Dermis microvascular lymphatic vessel endothelial cell (primary cell): ENCODE data around the gene VASH2. TPM values are rescaled to one million over a fixed set of nuclear protein-coding genes. Genes with fewer than 3 reads are reported as not detected.
"Not testable (repeated sequence)": the region's sequence is repeated elsewhere in the genome, so short reads cannot be mapped to it uniquely, and the experiment has no call there.

Experiments
- DNase-seq, 2 donors: peaks; one replicate each; pipeline versions ENCODE4 v3.0.0 to v3.0.0-alpha.2; 2010; ENCODE audit warnings: low read depth in 2 of 2
- total RNA-seq: library from RNA; depleted of rRNA; stranded (reverse); fragments of >200 nt; gene quantifications from 2 replicates; pipeline ENCODE4 v1.2.1, GENCODE V29; 2014

Gene VASH2
- total RNA-seq, 1 donor from 2014 or later = 0.13 TPM

DNA sequence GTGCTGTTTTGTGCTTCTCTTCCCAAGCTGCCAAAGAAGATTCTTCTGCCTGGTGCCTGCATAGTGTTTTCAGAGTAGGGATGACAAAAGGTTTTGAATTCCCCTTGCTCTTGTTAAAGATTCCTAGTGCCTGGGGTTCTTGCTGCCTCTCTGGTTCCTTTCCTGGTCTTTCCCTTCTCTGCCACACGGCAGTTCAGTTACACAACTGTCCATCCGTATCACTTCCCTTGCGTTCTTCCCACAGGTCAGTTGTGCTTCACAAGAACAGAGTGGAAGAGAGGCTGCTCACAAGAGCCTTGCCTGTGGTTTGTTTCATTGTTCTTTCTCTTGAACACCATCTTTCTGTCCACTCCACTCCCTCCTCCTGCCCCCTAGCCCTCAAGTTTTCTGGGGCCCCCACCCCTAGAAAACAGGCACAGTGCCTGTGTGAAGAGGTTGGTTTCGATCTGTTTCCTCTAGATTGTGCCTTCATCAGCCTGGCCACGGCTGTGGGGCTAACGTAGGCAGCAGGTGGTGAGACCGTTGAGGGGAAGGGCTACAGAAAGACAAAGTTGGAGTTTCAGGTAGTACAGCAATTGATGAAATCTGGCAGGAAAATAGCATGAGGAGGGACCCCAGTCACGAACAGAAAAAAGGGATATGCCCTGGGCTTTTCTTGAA lies 5.8 kb downstream of the VASH2 start:
- DNase-seq = no peak

GRCh38 chr1:212957546-212957945 lies 7.2 kb downstream of the VASH2 start:
- no peak for DNase-seq

GRCh38 chr1:212958175-212958574 lies 7.8 kb downstream of the VASH2 start:
- no peak for DNase-seq

- peak in 1 of 2 donors; percentile 24 for DNase-seq
Measured at GRCh38 chr1:212959266-212960220, 9.2 kb downstream of the VASH2 start.

DNA sequence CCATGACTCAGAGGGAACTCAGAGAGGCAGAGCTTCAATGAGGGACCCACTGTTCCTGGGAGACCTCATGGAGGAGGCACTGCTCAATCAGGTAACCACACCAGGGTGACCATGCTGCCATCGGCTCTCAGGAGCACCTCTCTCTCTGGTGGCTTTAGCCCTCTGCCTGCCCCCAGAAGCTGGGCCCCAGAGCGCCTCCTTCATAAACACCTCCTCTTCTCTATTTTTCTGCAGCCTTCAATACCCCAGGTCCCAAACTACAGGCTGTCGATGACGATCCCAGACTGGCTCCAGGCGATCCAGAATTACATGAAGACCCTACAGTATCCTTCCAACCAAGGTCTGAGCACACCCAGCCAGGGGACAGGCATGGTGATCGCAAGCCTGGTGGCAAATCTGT lies 10.6 kb downstream of the VASH2 start:
- no peak for DNase-seq

- DNase-seq = no peak
Measured at GRCh38 chr1:212962509-212962908, 12.2 kb downstream of the VASH2 start.

GRCh38 chr1:212964102-212964501 lies 13.8 kb downstream of the VASH2 start:
- no peak for DNase-seq

DNA sequence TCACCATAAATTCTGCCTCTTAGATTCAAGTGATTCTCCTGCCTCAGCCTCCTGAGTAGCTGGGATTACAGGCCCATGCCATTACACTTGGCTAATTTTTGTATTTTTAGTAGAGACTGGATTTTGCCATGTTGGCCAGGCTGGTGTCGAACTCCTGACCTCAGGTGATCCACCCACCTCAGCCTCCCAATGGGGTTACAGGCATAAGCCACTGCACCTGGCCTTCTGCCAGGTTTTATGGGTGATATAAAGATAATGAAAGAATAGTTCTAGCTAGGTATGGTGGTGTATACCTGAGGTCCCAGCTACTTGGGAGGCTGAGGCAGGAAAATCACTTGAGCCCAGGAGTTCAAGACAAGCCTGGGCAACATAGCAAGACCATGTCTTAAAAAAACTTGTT lies 14.7 kb downstream of the VASH2 start:
- DNase-seq = not testable (repeated sequence)

- no peak for DNase-seq
Measured at GRCh38 chr1:212966616-212967015, 16.3 kb downstream of the VASH2 start.

GRCh38 chr1:212967801-212968200 lies 17.5 kb downstream of the VASH2 start:
- DNase-seq = peak in 1 of 2 donors; percentile 11

DNA sequence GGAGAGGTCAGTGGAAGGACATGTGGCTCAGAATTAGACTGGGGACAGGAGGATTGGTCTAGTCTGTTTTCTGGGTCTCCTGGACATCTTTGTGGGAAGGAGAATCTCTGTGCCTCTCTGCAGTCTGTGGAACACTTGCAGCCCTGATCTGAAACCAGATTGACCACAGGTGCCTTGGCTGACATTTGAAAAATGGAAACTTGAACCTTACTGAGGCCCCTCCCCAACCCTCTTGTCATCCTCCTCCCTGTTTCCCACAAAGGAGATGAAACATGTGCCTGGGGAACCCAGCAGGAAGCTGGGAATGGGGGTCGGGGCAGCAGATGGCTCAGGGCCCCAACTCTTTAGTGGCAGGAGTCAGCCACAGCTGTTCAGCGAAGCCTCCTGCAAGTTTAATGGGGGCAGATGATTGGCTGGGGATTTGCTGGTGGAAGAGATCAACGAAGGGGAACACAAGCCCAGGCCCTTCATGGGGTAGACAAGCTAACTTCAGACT lies 18.1 kb downstream of the VASH2 start:
- DNase-seq = no peak

DNA sequence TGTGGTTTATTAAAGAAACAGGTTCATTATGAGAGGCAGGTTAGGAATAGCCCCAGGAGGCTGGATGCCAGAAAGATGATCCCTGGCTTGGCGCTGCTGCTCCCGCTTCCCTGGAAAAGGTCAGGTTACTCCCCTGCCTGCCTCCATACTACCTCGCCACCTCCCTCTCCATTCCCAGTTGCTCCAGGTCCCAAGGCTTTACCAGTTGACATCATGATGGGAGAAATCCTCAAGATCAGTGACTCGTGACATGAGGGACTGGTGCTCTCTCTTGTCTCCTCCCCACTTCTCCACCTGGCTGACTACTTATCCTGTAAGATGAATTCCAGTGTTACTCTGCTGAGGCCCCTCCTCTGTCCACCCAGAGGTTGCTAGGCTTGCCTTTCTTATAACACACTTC lies 19.7 kb downstream of the VASH2 start:
- no peak for DNase-seq

DNA sequence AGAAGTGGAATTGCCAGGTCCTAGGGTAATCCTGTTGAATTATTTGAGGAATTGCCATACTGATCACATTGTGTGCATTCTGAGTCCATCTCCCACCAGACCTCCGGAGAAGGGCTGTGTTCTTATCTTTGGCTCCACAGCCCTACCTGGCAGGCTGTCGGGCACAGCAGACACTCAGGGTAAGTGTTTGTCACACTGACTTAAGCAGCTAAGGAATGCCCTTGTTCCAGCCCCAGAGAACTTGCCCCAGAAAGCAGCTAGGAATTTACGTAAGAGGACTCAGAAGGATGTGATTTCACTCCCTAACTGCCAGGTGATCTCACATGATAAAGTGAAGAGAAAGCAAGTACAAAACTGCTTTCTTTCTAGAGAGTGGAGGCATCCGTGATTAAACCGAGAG lies 21.0 kb downstream of the VASH2 start:
- DNase-seq = no peak

DNA sequence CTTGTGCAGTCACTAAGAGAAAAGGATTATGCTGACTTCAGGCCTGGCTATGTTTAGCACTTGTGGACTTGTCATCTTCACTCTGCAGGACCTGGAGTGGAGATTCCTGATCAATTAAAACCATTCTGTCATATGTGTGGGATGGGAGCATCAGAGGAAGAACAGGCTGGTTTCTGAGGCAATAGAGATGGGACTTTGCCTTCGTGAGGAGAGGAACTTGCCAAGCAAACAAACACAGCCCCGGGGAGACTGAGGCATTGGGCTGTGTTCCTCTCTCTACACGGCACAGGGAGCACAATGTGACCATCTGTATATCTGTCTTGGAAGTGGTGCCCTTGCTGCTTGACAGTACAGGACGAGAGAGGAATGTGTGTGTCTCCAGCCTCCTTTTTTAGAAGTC lies 23.1 kb downstream of the VASH2 start:
- DNase-seq = no peak

GRCh38 chr1:212973899-212974298 lies 23.6 kb downstream of the VASH2 start:
- DNase-seq = no peak

- no peak for DNase-seq
Measured at GRCh38 chr1:212974711-212975110, 24.4 kb downstream of the VASH2 start.

GRCh38 chr1:212975111-212975918 lies 25.0 kb downstream of the VASH2 start:
- DNase-seq = no peak

DNA sequence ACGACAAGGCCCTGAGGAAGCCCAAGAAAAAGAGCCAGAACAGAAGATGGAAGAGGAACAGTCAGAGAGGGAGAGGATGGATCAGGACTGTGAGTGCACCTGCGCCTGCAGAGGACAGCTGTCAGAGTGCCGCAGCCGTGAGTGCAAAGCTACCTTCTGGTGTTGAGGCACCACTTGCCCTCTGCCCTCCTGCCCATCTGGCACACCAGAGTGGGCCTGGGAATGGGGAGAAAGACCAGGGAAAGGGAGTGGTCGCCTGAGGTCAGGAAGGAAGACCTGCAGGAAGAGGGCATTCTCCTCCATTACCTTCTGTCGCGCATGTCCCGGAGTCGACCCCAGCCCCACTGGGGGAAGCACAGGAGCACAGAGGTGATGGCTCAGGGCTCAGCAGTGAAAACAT lies 26.2 kb downstream of the VASH2 start:
- DNase-seq = no peak

DNA sequence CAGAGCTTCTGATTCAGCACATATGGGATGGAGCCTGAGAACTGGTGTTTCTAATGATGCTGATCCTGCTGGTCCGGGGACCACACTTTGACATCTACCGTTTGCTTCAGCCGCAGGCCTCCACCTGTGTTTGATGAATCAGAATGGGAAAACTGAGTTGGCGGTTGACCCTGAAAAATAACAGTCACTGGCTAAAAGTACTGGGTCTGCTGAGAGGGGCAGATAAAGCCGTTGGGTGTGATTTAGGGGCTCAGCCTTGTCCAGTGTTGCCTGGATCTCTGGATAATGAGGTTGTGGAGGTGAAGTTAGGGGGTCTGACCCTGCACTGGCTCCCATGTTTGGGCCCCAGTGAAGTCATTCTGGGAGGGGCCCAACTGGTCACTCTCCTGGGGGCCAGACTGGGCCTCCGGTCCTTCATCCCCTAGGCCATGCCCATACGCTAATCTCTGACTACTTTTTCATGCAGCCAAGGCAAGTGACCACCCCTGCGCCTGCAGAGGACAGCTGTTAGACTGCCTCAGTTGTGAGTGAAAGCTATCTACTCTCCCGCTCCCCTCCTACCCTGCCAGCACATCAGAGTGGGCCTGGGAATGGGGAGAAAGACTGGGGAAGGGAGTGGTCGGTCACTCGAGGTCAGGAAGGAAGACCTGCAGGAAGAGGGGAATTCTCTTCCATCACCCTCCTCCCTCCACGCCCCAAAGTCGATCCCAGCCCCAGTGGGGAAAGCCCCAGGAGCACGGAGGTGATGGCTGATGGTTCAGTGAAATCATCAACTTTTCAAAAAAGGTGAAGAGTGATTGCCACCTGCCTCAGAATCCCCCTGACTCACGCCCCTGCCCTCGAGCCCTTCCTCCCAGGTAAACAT lies 27.7 kb downstream of the VASH2 start:
- no peak for DNase-seq

GRCh38 chr1:212979340-212980122 lies 29.2 kb downstream of the VASH2 start:
- DNase-seq = no peak
